Measurements from ENCODE around the gene MAST3.
"Not testable (repeated sequence)": the region's sequence is repeated elsewhere in the genome, so short reads cannot be mapped to it uniquely, and the experiment has no call there.

The MAST3 gene

DNA sequence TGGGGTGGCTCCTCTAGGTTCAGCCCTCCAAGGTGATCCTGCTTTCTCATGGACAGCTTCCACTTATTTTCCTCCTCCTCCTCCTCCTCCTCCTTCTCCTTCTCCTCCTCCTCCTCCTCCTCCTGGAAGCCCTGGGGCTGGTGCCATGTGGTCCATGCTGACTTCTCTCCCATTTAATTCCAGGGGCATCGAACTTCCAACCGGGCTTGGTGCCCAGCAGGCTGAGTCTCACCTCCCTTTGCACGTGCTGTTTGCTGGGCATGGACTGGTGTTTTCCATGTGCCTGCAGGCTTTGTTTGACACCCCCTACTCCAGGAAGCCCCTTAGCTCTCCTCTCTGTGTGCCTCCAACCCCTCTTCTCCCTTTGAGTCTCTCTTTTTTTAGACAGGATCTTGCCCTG, 3.7 kb downstream of the MAST3 start:
- H3K79me1 ChIP-seq (ENCODE audit: low read length) = no peaks in the 10 kb centered on the region
- no peak overlapping the region for H2BK120ac ChIP-seq (ENCODE audit: low read depth, low read length)
- no peak overlapping the region for H2BK15ac ChIP-seq (replicated peaks; ENCODE audit: low read depth)
- DNase-seq = no peak
- no peak overlapping the region for H2AK5ac ChIP-seq (ENCODE audit: low read length)
- H3K27ac ChIP-seq (ENCODE audit: low read depth, low read length) = no peak overlapping the region
- no peak overlapping the region for H4K5ac ChIP-seq (ENCODE audit: low read length)
- H4K8ac ChIP-seq (ENCODE audit: low read depth, low read length) = no peak overlapping the region
- no peaks in the 10 kb centered on the region for H3K27me3 ChIP-seq (ENCODE audit: insufficient read depth, low read length, poor library complexity)
- H3K4me2 ChIP-seq (ENCODE audit: low read length) = no peak overlapping the region
- H3K79me2 ChIP-seq (ENCODE audit: control insufficient read depth, insufficient read depth, low read length) = no peaks in the 10 kb centered on the region
- H3K4me1 ChIP-seq (ENCODE audit: control insufficient read depth, low read depth, low read length) = peaks cover 1% of the 10 kb centered on the region
- no peak overlapping the region for H3K4ac ChIP-seq (ENCODE audit: low read depth, low read length)
- no peak overlapping the region for H3K4me3 ChIP-seq (ENCODE audit: low read length)
- no peak overlapping the region for H3K18ac ChIP-seq (ENCODE audit: low read length)
- H3K36me3 ChIP-seq (ENCODE audit: control insufficient read depth, insufficient read depth, low read length) = no peaks in the 10 kb centered on the region
- H3K9ac ChIP-seq (ENCODE audit: low read length) = no peak overlapping the region
- H3K23ac ChIP-seq (ENCODE audit: low read length) = no peak overlapping the region
- H2BK5ac ChIP-seq (ENCODE audit: low read length) = no peak overlapping the region
- no CpG with 5 or more reads among the region's 3 CpGs for WGBS (ENCODE audit: extremely low coverage, insufficient coverage, low lambda C conversion rate)
- H3K56ac ChIP-seq (ENCODE audit: low read length) = no peak overlapping the region

DNA sequence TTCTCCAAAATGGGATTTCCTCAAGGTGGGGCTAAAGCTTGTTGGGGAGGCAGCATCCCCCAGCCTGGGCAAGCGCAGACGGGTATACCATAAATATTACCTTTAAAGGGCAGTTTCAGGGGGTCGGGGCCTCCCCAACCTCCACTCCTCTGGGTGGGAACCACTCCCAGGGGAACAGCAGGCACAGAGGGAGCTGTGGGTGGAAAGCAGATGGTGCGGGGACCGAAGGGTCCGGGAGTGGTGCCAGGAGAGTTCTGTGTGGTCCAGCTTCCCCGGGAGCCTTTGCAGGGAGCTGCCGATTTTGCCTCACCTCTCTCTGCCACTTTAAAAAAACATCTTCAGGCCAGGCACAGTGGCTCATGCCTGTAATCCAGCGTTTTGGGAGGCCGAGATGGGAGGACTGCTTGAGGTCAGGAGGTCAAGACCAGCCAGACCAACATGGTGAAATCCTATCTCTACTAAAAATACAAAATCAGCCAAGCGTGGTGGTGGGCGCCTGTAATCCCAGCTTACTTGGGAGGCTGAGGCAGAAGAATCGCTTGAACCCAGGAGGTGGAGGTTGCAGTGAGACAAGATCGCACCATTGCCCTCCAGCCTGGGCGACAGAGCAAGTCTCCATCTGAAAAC, 5.5 kb downstream of the MAST3 start:
- H3K4me2 ChIP-seq (ENCODE audit: low read length) = no peak overlapping the region
- H2BK15ac ChIP-seq (replicated peaks; ENCODE audit: low read depth) = no peak overlapping the region
- no peak overlapping the region for H4K8ac ChIP-seq (ENCODE audit: low read depth, low read length)
- H2BK120ac ChIP-seq (ENCODE audit: low read depth, low read length) = no peak overlapping the region
- H3K27ac ChIP-seq (ENCODE audit: low read depth, low read length) = no peak overlapping the region
- no peak overlapping the region for H3K9ac ChIP-seq (ENCODE audit: low read length)
- no peak overlapping the region for H4K5ac ChIP-seq (ENCODE audit: low read length)
- no peaks in the 10 kb centered on the region for H3K79me1 ChIP-seq (ENCODE audit: low read length)
- no peak for DNase-seq
- peaks cover 1% of the 10 kb centered on the region for H3K4me1 ChIP-seq (ENCODE audit: control insufficient read depth, low read depth, low read length)
- H3K4me3 ChIP-seq (ENCODE audit: low read length) = no peak overlapping the region
- H2BK5ac ChIP-seq (ENCODE audit: low read length) = no peak overlapping the region
- H2AK5ac ChIP-seq (ENCODE audit: low read length) = no peak overlapping the region
- no peak overlapping the region for H3K56ac ChIP-seq (ENCODE audit: low read length)
- no peaks in the 10 kb centered on the region for H3K79me2 ChIP-seq (ENCODE audit: control insufficient read depth, insufficient read depth, low read length)
- no peak overlapping the region for H3K23ac ChIP-seq (ENCODE audit: low read length)
- no peak overlapping the region for H3K4ac ChIP-seq (ENCODE audit: low read depth, low read length)
- no peaks in the 10 kb centered on the region for H3K27me3 ChIP-seq (ENCODE audit: insufficient read depth, low read length, poor library complexity)
- WGBS (ENCODE audit: extremely low coverage, insufficient coverage, low lambda C conversion rate) = no CpG with 5 or more reads among the region's 15 CpGs
- H3K18ac ChIP-seq (ENCODE audit: low read length) = no peak overlapping the region
- no peaks in the 10 kb centered on the region for H3K36me3 ChIP-seq (ENCODE audit: control insufficient read depth, insufficient read depth, low read length)

- Histone ChIP-seq H3K56ac (ENCODE audit: low read length) (peak overlapping the region; percentile 82), H3K79me2 (ENCODE audit: control insufficient read depth, insufficient read depth, low read length) (no peaks in the 10 kb centered on the region), H3K4ac (ENCODE audit: low read depth, low read length) (no peak overlapping the region), H3K79me1 (ENCODE audit: low read length) (no peaks in the 10 kb centered on the region), H3K27ac (ENCODE audit: low read depth, low read length) (no peak overlapping the region), H3K23ac (ENCODE audit: low read length) (no peak overlapping the region), H3K9ac (ENCODE audit: low read length) (peak overlapping the region; percentile 55), H3K18ac (ENCODE audit: low read length) (no peak overlapping the region), H4K8ac (ENCODE audit: low read depth, low read length) (no peak overlapping the region), H2BK15ac (replicated peaks; ENCODE audit: low read depth) (no peak overlapping the region), H3K4me1 (ENCODE audit: control insufficient read depth, low read depth, low read length) (peaks cover 1% of the 10 kb centered on the region), H3K4me2 (ENCODE audit: low read length) (peak overlapping the region; percentile 6), H2BK120ac (ENCODE audit: low read depth, low read length) (no peak overlapping the region), H2BK5ac (ENCODE audit: low read length) (no peak overlapping the region), H2AK5ac (ENCODE audit: low read length) (no peak overlapping the region), H4K5ac (ENCODE audit: low read length) (no peak overlapping the region), H3K27me3 (ENCODE audit: insufficient read depth, low read length, poor library complexity) (no peaks in the 10 kb centered on the region), H3K36me3 (ENCODE audit: control insufficient read depth, insufficient read depth, low read length) (no peaks in the 10 kb centered on the region), H3K4me3 (ENCODE audit: low read length) (no peak overlapping the region)
- WGBS (ENCODE audit: extremely low coverage, insufficient coverage, low lambda C conversion rate) = no CpG with 5 or more reads among the region's 5 CpGs
- no peak for DNase-seq
These were observed 7.2 kb downstream of the MAST3 start for GRCh38 chr19:18104793-18105131.

- WGBS (ENCODE audit: extremely low coverage, insufficient coverage, low lambda C conversion rate) = no CpG with 5 or more reads among the region's 7 CpGs
- H3K79me2 ChIP-seq (ENCODE audit: control insufficient read depth, insufficient read depth, low read length); H3K56ac ChIP-seq (ENCODE audit: low read length); DNase-seq; H3K23ac ChIP-seq (ENCODE audit: low read length); H3K18ac ChIP-seq (ENCODE audit: low read length); H2BK15ac ChIP-seq (replicated peaks; ENCODE audit: low read depth); H3K27me3 ChIP-seq (ENCODE audit: insufficient read depth, low read length, poor library complexity); H3K9ac ChIP-seq (ENCODE audit: low read length); H2AK5ac ChIP-seq (ENCODE audit: low read length); H3K4ac ChIP-seq (ENCODE audit: low read depth, low read length); H3K79me1 ChIP-seq (ENCODE audit: low read length); H4K8ac ChIP-seq (ENCODE audit: low read depth, low read length); H3K4me2 ChIP-seq (ENCODE audit: low read length); H3K4me1 ChIP-seq (ENCODE audit: control insufficient read depth, low read depth, low read length); H2BK5ac ChIP-seq (ENCODE audit: low read length); H4K5ac ChIP-seq (ENCODE audit: low read length); H3K36me3 ChIP-seq (ENCODE audit: control insufficient read depth, insufficient read depth, low read length); H2BK120ac ChIP-seq (ENCODE audit: low read depth, low read length); H3K27ac ChIP-seq (ENCODE audit: low read depth, low read length); H3K4me3 ChIP-seq (ENCODE audit: low read length): not testable (repeated sequence)
These were observed 7.7 kb downstream of the MAST3 start for GRCh38 chr19:18105259-18105658.

- H3K4me2 ChIP-seq (ENCODE audit: low read length) = no peak overlapping the region
- no CpG with 5 or more reads among the region's 9 CpGs for WGBS (ENCODE audit: extremely low coverage, insufficient coverage, low lambda C conversion rate)
These were observed 9.7 kb downstream of the MAST3 start for GRCh38 chr19:18107235-18107634.

GRCh38 chr19:18108897-18109296, 11.3 kb downstream of the MAST3 start:
- Histone ChIP-seq H3K18ac (ENCODE audit: low read length) (no peak overlapping the region), H2BK15ac (replicated peaks; ENCODE audit: low read depth) (no peak overlapping the region), H3K27me3 (ENCODE audit: insufficient read depth, low read length, poor library complexity) (no peaks in the 10 kb centered on the region), H2BK5ac (ENCODE audit: low read length) (no peak overlapping the region), H2BK120ac (ENCODE audit: low read depth, low read length) (no peak overlapping the region), H3K4ac (ENCODE audit: low read depth, low read length) (no peak overlapping the region), H2AK5ac (ENCODE audit: low read length) (no peak overlapping the region), H3K79me1 (ENCODE audit: low read length) (no peaks in the 10 kb centered on the region), H3K36me3 (ENCODE audit: control insufficient read depth, insufficient read depth, low read length) (no peaks in the 10 kb centered on the region), H3K4me3 (ENCODE audit: low read length) (no peak overlapping the region), H4K5ac (ENCODE audit: low read length) (no peak overlapping the region), H4K8ac (ENCODE audit: low read depth, low read length) (no peak overlapping the region), H3K56ac (ENCODE audit: low read length) (no peak overlapping the region), H3K4me1 (ENCODE audit: control insufficient read depth, low read depth, low read length) (no peaks in the 10 kb centered on the region), H3K79me2 (ENCODE audit: control insufficient read depth, insufficient read depth, low read length) (no peaks in the 10 kb centered on the region), H3K27ac (ENCODE audit: low read depth, low read length) (no peak overlapping the region), H3K9ac (ENCODE audit: low read length) (no peak overlapping the region), H3K4me2 (ENCODE audit: low read length) (no peak overlapping the region), H3K23ac (ENCODE audit: low read length) (no peak overlapping the region)
- DNase-seq = no peak
- no CpG with 5 or more reads among the region's 2 CpGs for WGBS (ENCODE audit: extremely low coverage, insufficient coverage, low lambda C conversion rate)

More at GRCh38 chr19:18107235-18107634, 9.7 kb downstream of the MAST3 start:
- H3K4me1 ChIP-seq (ENCODE audit: control insufficient read depth, low read depth, low read length) = no peaks in the 10 kb centered on the region
- H3K9ac ChIP-seq (ENCODE audit: low read length) = no peak overlapping the region
- H3K27ac ChIP-seq (ENCODE audit: low read depth, low read length) = no peak overlapping the region
- DNase-seq = no peak
- H4K8ac ChIP-seq (ENCODE audit: low read depth, low read length) = no peak overlapping the region
- no peaks in the 10 kb centered on the region for H3K79me1 ChIP-seq (ENCODE audit: low read length)
- no peak overlapping the region for H3K4ac ChIP-seq (ENCODE audit: low read depth, low read length)
- H3K4me3 ChIP-seq (ENCODE audit: low read length) = no peak overlapping the region
- no peak overlapping the region for H2BK15ac ChIP-seq (replicated peaks; ENCODE audit: low read depth)
- no peaks in the 10 kb centered on the region for H3K27me3 ChIP-seq (ENCODE audit: insufficient read depth, low read length, poor library complexity)
- no peaks in the 10 kb centered on the region for H3K79me2 ChIP-seq (ENCODE audit: control insufficient read depth, insufficient read depth, low read length)
- no peak overlapping the region for H3K56ac ChIP-seq (ENCODE audit: low read length)
- H3K18ac ChIP-seq (ENCODE audit: low read length) = no peak overlapping the region
- no peak overlapping the region for H4K5ac ChIP-seq (ENCODE audit: low read length)
- no peak overlapping the region for H2BK120ac ChIP-seq (ENCODE audit: low read depth, low read length)
- H3K36me3 ChIP-seq (ENCODE audit: control insufficient read depth, insufficient read depth, low read length) = no peaks in the 10 kb centered on the region
- H2AK5ac ChIP-seq (ENCODE audit: low read length) = no peak overlapping the region
- no peak overlapping the region for H2BK5ac ChIP-seq (ENCODE audit: low read length)
- no peak overlapping the region for H3K23ac ChIP-seq (ENCODE audit: low read length)

Measured in mesendoderm (in vitro differentiated cells).